Gastroesophageal sphincter (tissue), 4 donors: Measurements from ENCODE around the gene OR10A2. TPM values are rescaled to one million over a fixed set of nuclear protein-coding genes. Genes with fewer than 3 reads are reported as not detected.

ENCODE experiments used
- ATAC-seq: fragments of 150-250 bp; one replicate; pipeline ENCODE4 v1.9.1; 2016; ENCODE audit warnings: mild to moderate bottlenecking, moderate library complexity
- H3K27ac ChIP-seq, 4 donors: fragments of 200-600 bp; sonication (generic) in 3 of 4; 1 replicate in 3 of 4; 2 replicates in 1 of 4; pipeline ENCODE4 v1.5.1; 2016 to 2019
- H3K27me3 ChIP-seq: fragments of 200-600 bp; sonication (generic); one replicate; pipeline ENCODE4 v1.5.1; 2019
- H3K36me3 ChIP-seq, 2 donors: fragments of 200-600 bp; sonication (generic); one replicate each; pipeline ENCODE4 v1.5.1; 2019; ENCODE audit warnings: control low read depth in 1 of 2
- H3K4me1 ChIP-seq, 3 donors: fragments of 200-600 bp; sonication (generic); 1 replicate in 2 of 3; 2 replicates in 1 of 3; pipeline ENCODE4 v1.5.1; 2016 to 2019; ENCODE audit warnings: control low read depth in 2 of 3
- H3K4me3 ChIP-seq, 2 donors: fragments of 200-600 bp; sonication (generic); one replicate each; pipeline ENCODE4 v1.5.1; 2019; ENCODE audit warnings: mild to moderate bottlenecking in 1 of 2, moderate library complexity in 1 of 2
- H3K9me3 ChIP-seq, 3 donors: fragments of 200-600 bp; sonication (generic); one replicate each; pipeline ENCODE4 v1.5.1; 2017 to 2019; ENCODE audit warnings: control low read depth in 2 of 3
- EP300 ChIP-seq: sonication (generic); formaldehyde crosslinking; IDR thresholded peaks from one replicate; pipeline ENCODE4 v1.6.1; 2017; ENCODE audit warnings: antibody characterized with exemption, mild to moderate bottlenecking
- POLR2A ChIP-seq, 2 donors: fragments of 450-650 bp; IDR thresholded peaks; one replicate each; pipeline ENCODE4 v1.6.1; 2017; ENCODE audit warnings: antibody characterized with exemption in 2 of 2, mild to moderate bottlenecking in 2 of 2, moderate library complexity in 1 of 2
- POLR2AphosphoS5 ChIP-seq: sonication (generic); formaldehyde crosslinking; IDR thresholded peaks from one replicate; pipeline ENCODE4 v1.6.1; 2017; ENCODE audit warnings: antibody characterized with exemption
- WGBS, 2 donors: methylation state at CpG; one replicate each; pipeline ENCODE4 v1.1.5; 2018; ENCODE audit warnings: low coverage in 1 of 2; 5-methylcytosine and 5-hydroxymethylcytosine counted together
- total RNA-seq, 4 donors: library from RNA; depleted of rRNA; stranded (reverse); fragments of >200 nt; gene quantifications; one replicate each; pipeline ENCODE4 v1.1.0, GENCODE V29; 2016
- TF ChIP-seq, protein P1 (sequence below), 4 experiments: fragments of 200-600 bp in 2 of 4; fragments of 450-650 bp in 2 of 4; sonication (generic) in 1 of 4; IDR thresholded peaks; one replicate each; pipeline ENCODE4 v1.5.1; 2017 to 2019; ENCODE audit warnings: antibody characterized with exemption in 4 of 4, mild to moderate bottlenecking in 2 of 4, moderate library complexity in 2 of 4

Gene OR10A2
- total RNA-seq, 4 donors from 2014 or later: 0.12 TPM; not detected in 3

GRCh38 chr11:6920702-6921101 lies 57.8 kb downstream of the OR10A2 start, which contains the start of gene OR2D3:
Gene OR2D3 (plus strand): TSS chr11:6921002. CDS start chr11:6921002, 0 bp downstream.
- Histone ChIP-seq H3K9me3 (no peaks in the 10 kb centered on the region), H3K4me1 (no peaks in the 10 kb centered on the region), H3K27ac (no peak within 1 kb of the TSS), H3K27me3 (no peaks in the 10 kb centered on the region), H3K4me3 (no peak within 1 kb of the TSS), H3K36me3 (no peaks in the 10 kb centered on the region)
- TF ChIP-seq, protein P1, sequence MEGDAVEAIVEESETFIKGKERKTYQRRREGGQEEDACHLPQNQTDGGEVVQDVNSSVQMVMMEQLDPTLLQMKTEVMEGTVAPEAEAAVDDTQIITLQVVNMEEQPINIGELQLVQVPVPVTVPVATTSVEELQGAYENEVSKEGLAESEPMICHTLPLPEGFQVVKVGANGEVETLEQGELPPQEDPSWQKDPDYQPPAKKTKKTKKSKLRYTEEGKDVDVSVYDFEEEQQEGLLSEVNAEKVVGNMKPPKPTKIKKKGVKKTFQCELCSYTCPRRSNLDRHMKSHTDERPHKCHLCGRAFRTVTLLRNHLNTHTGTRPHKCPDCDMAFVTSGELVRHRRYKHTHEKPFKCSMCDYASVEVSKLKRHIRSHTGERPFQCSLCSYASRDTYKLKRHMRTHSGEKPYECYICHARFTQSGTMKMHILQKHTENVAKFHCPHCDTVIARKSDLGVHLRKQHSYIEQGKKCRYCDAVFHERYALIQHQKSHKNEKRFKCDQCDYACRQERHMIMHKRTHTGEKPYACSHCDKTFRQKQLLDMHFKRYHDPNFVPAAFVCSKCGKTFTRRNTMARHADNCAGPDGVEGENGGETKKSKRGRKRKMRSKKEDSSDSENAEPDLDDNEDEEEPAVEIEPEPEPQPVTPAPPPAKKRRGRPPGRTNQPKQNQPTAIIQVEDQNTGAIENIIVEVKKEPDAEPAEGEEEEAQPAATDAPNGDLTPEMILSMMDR (IDR thresholded peaks at IDR 0.05): no peak
- TF ChIP-seq POLR2A (IDR thresholded peaks at IDR 0.05): no peak
- TF ChIP-seq EP300: no peak
- no peak for TF ChIP-seq POLR2AphosphoS5
- no peak for ATAC-seq
- WGBS, 2 donors: 94 to 100% methylated on average over 1 of the region's 1 CpG

Other genes with a start within 250 kb of the OR10A2 start
- gene TPP1, start 243.6 kb upstream of the OR10A2 start, total RNA-seq: 10 to 100 TPM; 67.6 to 84.4 (median 76.9) TPM
- gene DCHS1, start 207.2 kb upstream of the OR10A2 start, total RNA-seq: 10 to 100 TPM; 22.2 to 59.8 (median 37.8) TPM
- 10 to 100 TPM; 12.6 to 35.0 (median 18.6) TPM for gene MRPL17, start 179.7 kb upstream of the OR10A2 start, total RNA-seq
- gene OR2AG2, start 91.1 kb upstream of the OR10A2 start, total RNA-seq: not detected
- not detected for gene OR2AG1, start 80.0 kb upstream of the OR10A2 start, total RNA-seq
- under 1 TPM in 2 of 4 donors, not detected in 2; 0.08 to 0.13 TPM for gene OR6A2, start 63.4 kb upstream of the OR10A2 start, total RNA-seq
- gene OR10A5, start 17.4 kb upstream of the OR10A2 start, total RNA-seq: not detected
- not detected for gene OR10A4, start 13.6 kb downstream of the OR10A2 start, total RNA-seq
- gene OR2D2, start 29.4 kb downstream of the OR10A2 start, total RNA-seq: under 1 TPM in 1 of 4 donors, not detected in 3; 0.31 TPM
- gene OR2D3, start 57.9 kb downstream of the OR10A2 start, total RNA-seq: not detected
- under 1 TPM; 0.20 to 0.54 (median 0.36) TPM for gene ZNF215, start 63.4 kb downstream of the OR10A2 start, total RNA-seq
- 1 to 10 TPM; 2.1 to 4.0 (median 3.5) TPM for gene ZNF214, start 157.3 kb downstream of the OR10A2 start, total RNA-seq
- not detected for gene NLRP14, start 157.4 kb downstream of the OR10A2 start, total RNA-seq
- gene RBMXL2, start 225.9 kb downstream of the OR10A2 start, total RNA-seq: under 1 TPM in 1 of 4 donors, not detected in 3; 0.15 TPM